UCSD-AML1 (cell line): Measurements from ENCODE around the gene UACA.

ENCODE experiments used
- DNase-seq: peaks from one replicate; lab custom pipeline; 2025; ENCODE audit not compliant: unreplicated experiment; lab: John Stamatoyannopoulos, UW

The UACA gene

GRCh38 chr15:70605606-70606410 is 157.6 kb downstream of the UACA start:
- DNase-seq = no peak

- DNase-seq = no peak
Measured at GRCh38 chr15:70604666-70605315, 158.6 kb downstream of the UACA start.
